K562 (cell line): ENCODE data around the gene STT3A. TPM values are rescaled to one million over a fixed set of nuclear protein-coding genes. Genes with fewer than 3 reads are reported as not detected.

Experiments used
- CBFA2T2 ChIP-seq: fragments of 450-650 bp; conservative IDR thresholded peaks from 2 replicates; pipeline ENCODE4 v1.6.1; 2017; ENCODE audit warnings: mild to moderate bottlenecking
- HOXB6 ChIP-seq: fragments of 250-450 bp; sonication (Bioruptor Pico); IDR thresholded peaks from 2 replicates; pipeline ENCODE4 v1.5.1; 2022; ENCODE audit warnings: mild to moderate bottlenecking, borderline replicate concordance
- KDM1A ChIP-seq, 2 experiments: fragments of 450-650 bp; IDR thresholded peaks; 2 replicates each; pipeline ENCODE4 v1.6.1; 2016; ENCODE audit warnings: mild to moderate bottlenecking in 2 of 2
- KLF6 ChIP-seq: fragments of 250-450 bp; sonication (Bioruptor Pico); IDR thresholded peaks from 2 replicates; pipeline ENCODE4 v1.4.0; 2020; ENCODE audit warnings: mild to moderate bottlenecking, moderate library complexity, borderline replicate concordance
- SMAD3 ChIP-seq: fragments of 450-650 bp; formaldehyde crosslinking; conservative IDR thresholded peaks from 2 replicates; pipeline ENCODE4 v1.4.0; 2020; ENCODE audit warnings: mild to moderate bottlenecking
- ZBTB1 ChIP-seq: sonication (generic); formaldehyde crosslinking; IDR thresholded peaks from 2 replicates; pipeline ENCODE4 v1.8.1; 2023; ENCODE audit warnings: missing genetic modification reagents, low read depth, mild to moderate bottlenecking, borderline replicate concordance
- ZKSCAN1 ChIP-seq: fragments of 150-350 bp; IDR thresholded peaks from 2 replicates; pipeline ENCODE4 v1.6.1; 2016; ENCODE audit warnings: low read depth, low read length
- ZNF696 ChIP-seq: fragments of 250-450 bp; sonication (Bioruptor Pico); conservative IDR thresholded peaks from 2 replicates; pipeline ENCODE4 v1.4.0; 2020; ENCODE audit warnings: mild to moderate bottlenecking, moderate library complexity
- ZNF778 ChIP-seq: fragments of 450-650 bp; formaldehyde crosslinking; IDR thresholded peaks from 2 replicates; pipeline ENCODE4 v1.4.0; 2020; ENCODE audit warnings: mild to moderate bottlenecking, moderate library complexity
- polyA plus RNA-seq, 8 experiments: library from polyadenylated mRNA; depleted of rRNA in 4 of 8; stranded (reverse) in 5 of 8; unstranded in 3 of 8; fragments of >200 nt; fragmentation: Nextera tagmentation in 2 of 8; fragmentation: Illumina TruSeq in 1 of 8; extraction: Ambion mirVana in 2 of 8; extraction: Trizol in 1 of 8; gene quantifications; 2 replicates each; pipeline versions ENCODE4 v1.2.1 to v1.2.3, GENCODE V29; 2011 to 2014; ENCODE audit warnings: inconsistent platforms in 1 of 8, missing spikeins in 1 of 8
- total RNA-seq, 7 experiments: library from RNA; depleted of rRNA in 6 of 7; stranded (reverse); fragments of >200 nt in 6 of 7; fragmentation: Illumina TruSeq in 2 of 7; extraction: Trizol in 2 of 7; gene quantifications; 2 replicates each; pipeline versions ENCODE4 v1.2.1 to v1.2.3, GENCODE V29; 2011 to 2021; ENCODE audit warnings: low replicate concordance in 1 of 7
- TF ChIP-seq, protein P1 (sequence below): fragments of 200-600 bp; sonication (generic); IDR thresholded peaks from one replicate; pipeline ENCODE4 v1.6.1; 2012; ENCODE audit warnings: mild to moderate bottlenecking, low read depth, low read length, inconsistent platforms
- TF ChIP-seq, protein P2 (sequence below), 3 experiments: fragments of 200-800 bp in 1 of 3; sonication (Bioruptor generic) in 1 of 3; sonication (generic) in 1 of 3; formaldehyde crosslinking in 1 of 3; IDR thresholded peaks; 2 replicates each; pipeline versions ENCODE4 v1.6.1 to v1.8.0; 2016 to 2022; ENCODE audit warnings: mild to moderate bottlenecking in 2 of 3, missing compliant biosample characterization in 2 of 3, missing genetic modification characterization in 2 of 3, missing genetic modification reagents in 1 of 3
- TF ChIP-seq, protein P3 (sequence below), 2 experiments: IDR thresholded peaks; 2 replicates each; pipeline ENCODE4 v1.6.1; 2012; ENCODE audit warnings: improper control_type of control experiment in 2 of 2, low read depth in 2 of 2, low read length in 2 of 2, borderline replicate concordance in 1 of 2

The STT3A gene
- total and polyA plus RNA-seq, 9 of the 15 experiments (the other 6 are each of a cell fraction or from before 2014, with no cell fraction given) = 70.7 to 330 (median 192) TPM

DNA sequence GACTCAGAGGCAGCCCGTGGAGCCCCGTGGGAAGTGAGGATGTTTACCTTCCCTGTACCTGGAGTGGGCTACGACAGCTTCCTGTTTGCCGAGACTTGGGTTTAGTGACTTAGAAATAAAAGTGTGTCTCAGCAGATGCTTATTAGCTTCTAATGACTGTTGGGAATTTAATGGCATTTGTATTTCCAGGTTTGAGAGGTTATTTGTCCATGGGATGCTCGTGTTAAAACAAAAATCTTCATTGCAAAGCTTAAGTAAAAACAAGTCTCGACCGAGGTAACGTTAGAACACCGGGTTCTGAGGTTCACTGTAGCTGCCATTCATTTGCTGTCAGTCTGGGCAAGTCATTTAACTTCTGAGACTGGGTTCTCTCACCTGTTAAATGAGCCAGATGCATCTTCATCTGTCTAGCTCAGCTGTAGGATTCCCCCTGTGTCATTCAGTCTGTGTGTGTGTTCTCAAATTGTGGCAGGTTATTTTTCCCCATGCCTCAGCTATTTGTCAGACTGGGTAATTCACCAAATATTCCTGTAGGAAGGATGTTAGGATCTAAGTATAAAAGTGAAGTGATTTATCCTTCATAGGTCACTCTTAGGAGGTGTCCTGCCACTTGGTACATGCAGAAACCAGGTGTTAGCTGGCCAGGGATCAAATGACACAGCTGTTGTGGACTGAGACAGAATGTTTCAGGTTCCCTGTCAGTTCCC, 22.6 kb upstream of the STT3A start (continued):
- TF ChIP-seq, protein P1, sequence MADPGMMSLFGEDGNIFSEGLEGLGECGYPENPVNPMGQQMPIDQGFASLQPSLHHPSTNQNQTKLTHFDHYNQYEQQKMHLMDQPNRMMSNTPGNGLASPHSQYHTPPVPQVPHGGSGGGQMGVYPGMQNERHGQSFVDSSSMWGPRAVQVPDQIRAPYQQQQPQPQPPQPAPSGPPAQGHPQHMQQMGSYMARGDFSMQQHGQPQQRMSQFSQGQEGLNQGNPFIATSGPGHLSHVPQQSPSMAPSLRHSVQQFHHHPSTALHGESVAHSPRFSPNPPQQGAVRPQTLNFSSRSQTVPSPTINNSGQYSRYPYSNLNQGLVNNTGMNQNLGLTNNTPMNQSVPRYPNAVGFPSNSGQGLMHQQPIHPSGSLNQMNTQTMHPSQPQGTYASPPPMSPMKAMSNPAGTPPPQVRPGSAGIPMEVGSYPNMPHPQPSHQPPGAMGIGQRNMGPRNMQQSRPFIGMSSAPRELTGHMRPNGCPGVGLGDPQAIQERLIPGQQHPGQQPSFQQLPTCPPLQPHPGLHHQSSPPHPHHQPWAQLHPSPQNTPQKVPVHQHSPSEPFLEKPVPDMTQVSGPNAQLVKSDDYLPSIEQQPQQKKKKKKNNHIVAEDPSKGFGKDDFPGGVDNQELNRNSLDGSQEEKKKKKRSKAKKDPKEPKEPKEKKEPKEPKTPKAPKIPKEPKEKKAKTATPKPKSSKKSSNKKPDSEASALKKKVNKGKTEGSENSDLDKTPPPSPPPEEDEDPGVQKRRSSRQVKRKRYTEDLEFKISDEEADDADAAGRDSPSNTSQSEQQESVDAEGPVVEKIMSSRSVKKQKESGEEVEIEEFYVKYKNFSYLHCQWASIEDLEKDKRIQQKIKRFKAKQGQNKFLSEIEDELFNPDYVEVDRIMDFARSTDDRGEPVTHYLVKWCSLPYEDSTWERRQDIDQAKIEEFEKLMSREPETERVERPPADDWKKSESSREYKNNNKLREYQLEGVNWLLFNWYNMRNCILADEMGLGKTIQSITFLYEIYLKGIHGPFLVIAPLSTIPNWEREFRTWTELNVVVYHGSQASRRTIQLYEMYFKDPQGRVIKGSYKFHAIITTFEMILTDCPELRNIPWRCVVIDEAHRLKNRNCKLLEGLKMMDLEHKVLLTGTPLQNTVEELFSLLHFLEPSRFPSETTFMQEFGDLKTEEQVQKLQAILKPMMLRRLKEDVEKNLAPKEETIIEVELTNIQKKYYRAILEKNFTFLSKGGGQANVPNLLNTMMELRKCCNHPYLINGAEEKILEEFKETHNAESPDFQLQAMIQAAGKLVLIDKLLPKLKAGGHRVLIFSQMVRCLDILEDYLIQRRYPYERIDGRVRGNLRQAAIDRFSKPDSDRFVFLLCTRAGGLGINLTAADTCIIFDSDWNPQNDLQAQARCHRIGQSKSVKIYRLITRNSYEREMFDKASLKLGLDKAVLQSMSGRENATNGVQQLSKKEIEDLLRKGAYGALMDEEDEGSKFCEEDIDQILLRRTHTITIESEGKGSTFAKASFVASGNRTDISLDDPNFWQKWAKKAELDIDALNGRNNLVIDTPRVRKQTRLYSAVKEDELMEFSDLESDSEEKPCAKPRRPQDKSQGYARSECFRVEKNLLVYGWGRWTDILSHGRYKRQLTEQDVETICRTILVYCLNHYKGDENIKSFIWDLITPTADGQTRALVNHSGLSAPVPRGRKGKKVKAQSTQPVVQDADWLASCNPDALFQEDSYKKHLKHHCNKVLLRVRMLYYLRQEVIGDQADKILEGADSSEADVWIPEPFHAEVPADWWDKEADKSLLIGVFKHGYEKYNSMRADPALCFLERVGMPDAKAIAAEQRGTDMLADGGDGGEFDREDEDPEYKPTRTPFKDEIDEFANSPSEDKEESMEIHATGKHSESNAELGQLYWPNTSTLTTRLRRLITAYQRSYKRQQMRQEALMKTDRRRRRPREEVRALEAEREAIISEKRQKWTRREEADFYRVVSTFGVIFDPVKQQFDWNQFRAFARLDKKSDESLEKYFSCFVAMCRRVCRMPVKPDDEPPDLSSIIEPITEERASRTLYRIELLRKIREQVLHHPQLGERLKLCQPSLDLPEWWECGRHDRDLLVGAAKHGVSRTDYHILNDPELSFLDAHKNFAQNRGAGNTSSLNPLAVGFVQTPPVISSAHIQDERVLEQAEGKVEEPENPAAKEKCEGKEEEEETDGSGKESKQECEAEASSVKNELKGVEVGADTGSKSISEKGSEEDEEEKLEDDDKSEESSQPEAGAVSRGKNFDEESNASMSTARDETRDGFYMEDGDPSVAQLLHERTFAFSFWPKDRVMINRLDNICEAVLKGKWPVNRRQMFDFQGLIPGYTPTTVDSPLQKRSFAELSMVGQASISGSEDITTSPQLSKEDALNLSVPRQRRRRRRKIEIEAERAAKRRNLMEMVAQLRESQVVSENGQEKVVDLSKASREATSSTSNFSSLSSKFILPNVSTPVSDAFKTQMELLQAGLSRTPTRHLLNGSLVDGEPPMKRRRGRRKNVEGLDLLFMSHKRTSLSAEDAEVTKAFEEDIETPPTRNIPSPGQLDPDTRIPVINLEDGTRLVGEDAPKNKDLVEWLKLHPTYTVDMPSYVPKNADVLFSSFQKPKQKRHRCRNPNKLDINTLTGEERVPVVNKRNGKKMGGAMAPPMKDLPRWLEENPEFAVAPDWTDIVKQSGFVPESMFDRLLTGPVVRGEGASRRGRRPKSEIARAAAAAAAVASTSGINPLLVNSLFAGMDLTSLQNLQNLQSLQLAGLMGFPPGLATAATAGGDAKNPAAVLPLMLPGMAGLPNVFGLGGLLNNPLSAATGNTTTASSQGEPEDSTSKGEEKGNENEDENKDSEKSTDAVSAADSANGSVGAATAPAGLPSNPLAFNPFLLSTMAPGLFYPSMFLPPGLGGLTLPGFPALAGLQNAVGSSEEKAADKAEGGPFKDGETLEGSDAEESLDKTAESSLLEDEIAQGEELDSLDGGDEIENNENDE = no peak
- TF ChIP-seq KDM1A (IDR thresholded peaks at IDR 0.05) = peak in 1 of 2 experiments; percentile 6; a peak in 1 of 4 replicates
- no peak for TF ChIP-seq SMAD3 (CRISPR knock-in tag)
- no peak for TF ChIP-seq HOXB6 (CRISPR knock-in tag)
- no peak for TF ChIP-seq KLF6 (CRISPR knock-in tag)
- TF ChIP-seq ZNF778 (CRISPR knock-in tag) = no peak
- TF ChIP-seq, protein P2, sequence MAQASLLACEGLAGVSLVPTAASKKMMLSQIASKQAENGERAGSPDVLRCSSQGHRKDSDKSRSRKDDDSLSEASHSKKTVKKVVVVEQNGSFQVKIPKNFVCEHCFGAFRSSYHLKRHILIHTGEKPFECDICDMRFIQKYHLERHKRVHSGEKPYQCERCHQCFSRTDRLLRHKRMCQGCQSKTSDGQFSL (CRISPR knock-in tag; IDR thresholded peaks at IDR 0.05) = no peak
- TF ChIP-seq, protein P2 (tag; IDR thresholded peaks at IDR 0.05) = no peak
- TF ChIP-seq ZKSCAN1 = no peak
- TF ChIP-seq, protein P3, sequence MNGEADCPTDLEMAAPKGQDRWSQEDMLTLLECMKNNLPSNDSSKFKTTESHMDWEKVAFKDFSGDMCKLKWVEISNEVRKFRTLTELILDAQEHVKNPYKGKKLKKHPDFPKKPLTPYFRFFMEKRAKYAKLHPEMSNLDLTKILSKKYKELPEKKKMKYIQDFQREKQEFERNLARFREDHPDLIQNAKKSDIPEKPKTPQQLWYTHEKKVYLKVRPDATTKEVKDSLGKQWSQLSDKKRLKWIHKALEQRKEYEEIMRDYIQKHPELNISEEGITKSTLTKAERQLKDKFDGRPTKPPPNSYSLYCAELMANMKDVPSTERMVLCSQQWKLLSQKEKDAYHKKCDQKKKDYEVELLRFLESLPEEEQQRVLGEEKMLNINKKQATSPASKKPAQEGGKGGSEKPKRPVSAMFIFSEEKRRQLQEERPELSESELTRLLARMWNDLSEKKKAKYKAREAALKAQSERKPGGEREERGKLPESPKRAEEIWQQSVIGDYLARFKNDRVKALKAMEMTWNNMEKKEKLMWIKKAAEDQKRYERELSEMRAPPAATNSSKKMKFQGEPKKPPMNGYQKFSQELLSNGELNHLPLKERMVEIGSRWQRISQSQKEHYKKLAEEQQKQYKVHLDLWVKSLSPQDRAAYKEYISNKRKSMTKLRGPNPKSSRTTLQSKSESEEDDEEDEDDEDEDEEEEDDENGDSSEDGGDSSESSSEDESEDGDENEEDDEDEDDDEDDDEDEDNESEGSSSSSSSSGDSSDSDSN (IDR thresholded peaks at IDR 0.05; ENCODE audit: borderline replicate concordance in 1 of 2, low read depth in 2 of 2, low read length in 2 of 2) = no peak
- TF ChIP-seq CBFA2T2 = no peak
- TF ChIP-seq ZNF696 (CRISPR knock-in tag) = no peak
- TF ChIP-seq ZBTB1 (CRISPR knock-in tag) = no peak
